NOMO-1 treated with DMSO at 0.1 percent for 48 hours (cell line): Measurements from ENCODE around the gene CPEB2.

Experiments
- DNase-seq: peaks from one replicate; lab custom pipeline; 2025; ENCODE audit not compliant: unreplicated experiment; lab: John Stamatoyannopoulos, UW

CPEB2 gene

DNA sequence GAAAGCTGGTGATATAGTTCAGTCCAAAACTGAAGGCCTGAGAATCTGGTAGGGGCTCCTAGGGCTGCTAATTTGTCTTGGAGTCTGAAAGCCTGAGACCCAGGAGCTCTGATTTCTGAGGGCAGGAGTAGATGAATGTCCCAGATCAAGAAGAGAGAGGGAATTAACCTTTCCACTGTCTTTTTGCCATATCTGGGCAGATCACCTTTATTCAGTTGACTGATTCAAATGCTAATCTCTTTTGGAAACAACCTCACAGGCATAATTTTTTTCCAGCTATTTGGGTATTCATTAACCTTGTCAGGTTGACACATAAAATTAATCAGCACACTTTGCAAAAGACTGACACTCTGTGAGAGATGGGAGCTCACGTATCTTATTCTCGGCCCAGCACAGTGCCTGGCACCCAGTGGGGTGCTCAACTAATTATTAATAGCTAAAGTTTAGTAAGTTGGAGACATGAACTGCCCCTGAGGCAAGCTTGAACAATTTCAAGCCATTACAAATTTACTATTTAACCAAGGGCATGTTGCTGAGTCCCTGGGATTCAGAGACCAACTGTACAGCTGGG lies 114.3 kb downstream of the CPEB2 start:
- DNase-seq = no peak

DNA sequence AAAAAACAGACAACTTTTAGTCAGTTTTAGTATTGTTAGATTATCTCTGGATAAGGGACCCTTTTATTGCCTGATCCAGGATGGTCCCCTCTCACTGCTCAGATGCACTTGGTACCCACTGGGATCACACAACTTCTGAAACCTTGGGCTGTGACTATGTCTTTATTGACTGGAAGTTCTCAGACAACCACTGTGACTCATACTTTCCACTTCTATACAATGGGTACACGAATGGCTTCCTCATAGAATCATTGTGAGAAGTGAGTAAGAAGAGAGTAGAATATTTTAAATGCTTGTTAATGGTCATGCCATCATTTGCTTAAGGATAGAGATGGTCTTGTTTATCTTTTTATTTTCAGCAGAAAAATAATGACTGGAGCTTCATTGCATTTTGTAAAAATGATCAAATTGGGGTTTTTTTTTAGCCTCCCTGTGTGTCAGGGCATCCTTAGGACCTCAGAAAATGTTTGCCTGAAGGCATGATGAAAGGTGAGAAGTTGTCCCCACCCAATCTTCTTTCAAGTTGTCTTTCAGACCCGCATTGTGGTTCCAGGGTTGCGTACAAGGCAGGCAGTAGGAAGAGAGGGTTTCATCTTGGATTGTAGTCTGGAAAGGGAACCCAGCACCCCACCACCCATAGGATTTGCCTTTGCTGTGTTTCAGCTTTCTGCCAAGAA lies 115.1 kb downstream of the CPEB2 start:
- no peak for DNase-seq

- DNase-seq = no peak
Measured at GRCh38 chr4:15118292-15118691, 116.0 kb downstream of the CPEB2 start.
